ENCODE data around the gene NRDC. TPM values are rescaled to one million over a fixed set of nuclear protein-coding genes. Genes with fewer than 3 reads are reported as not detected.

NRDC gene
- total and polyA plus RNA-seq, 9 of the 15 experiments (the other 6 are each of a cell fraction or from before 2014, with no cell fraction given) = 102 to 371 (median 201) TPM

GRCh38 chr1:51875836-51876235 is 2.7 kb downstream of the NRDC start (continued):
- TF ChIP-seq, protein P1, sequence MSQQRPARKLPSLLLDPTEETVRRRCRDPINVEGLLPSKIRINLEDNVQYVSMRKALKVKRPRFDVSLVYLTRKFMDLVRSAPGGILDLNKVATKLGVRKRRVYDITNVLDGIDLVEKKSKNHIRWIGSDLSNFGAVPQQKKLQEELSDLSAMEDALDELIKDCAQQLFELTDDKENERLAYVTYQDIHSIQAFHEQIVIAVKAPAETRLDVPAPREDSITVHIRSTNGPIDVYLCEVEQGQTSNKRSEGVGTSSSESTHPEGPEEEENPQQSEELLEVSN (IDR thresholded peaks at IDR 0.05; ENCODE audit: borderline replicate concordance in 1 of 2, extremely low read depth in 1 of 2, insufficient read depth in 1 of 2, insufficient read length in 1 of 2, low read depth in 1 of 2, low read length in 1 of 2, poor library complexity in 1 of 2, severe bottlenecking in 1 of 2) = no peak
- peak; percentile 24; the same call in 1 of the 2 replicates for TF ChIP-seq ZFX (CRISPR knock-in tag; IDR thresholded peaks at IDR 0.05)
- TF ChIP-seq MIER1 (IDR thresholded peaks at IDR 0.05; ENCODE audit: low read depth) = 0 out of 2 replicates have a peak, but pooled peaks have one; percentile 11
- TF ChIP-seq PPARD (CRISPR knock-in tag; IDR thresholded peaks at IDR 0.05) = no peak
- TF ChIP-seq ZKSCAN1 (IDR thresholded peaks at IDR 0.05; ENCODE audit: low read depth, low read length) = peak; percentile 94
- TF ChIP-seq CBX8 (IDR thresholded peaks at IDR 0.05; ENCODE audit: borderline replicate concordance, extremely low read depth, low read depth, low read length, poor library complexity, severe bottlenecking) = no peak
- no peak for TF ChIP-seq MEF2A (IDR thresholded peaks at IDR 0.05; ENCODE audit: control insufficient read depth, low read depth, low read length)
- TF ChIP-seq, protein P2, sequence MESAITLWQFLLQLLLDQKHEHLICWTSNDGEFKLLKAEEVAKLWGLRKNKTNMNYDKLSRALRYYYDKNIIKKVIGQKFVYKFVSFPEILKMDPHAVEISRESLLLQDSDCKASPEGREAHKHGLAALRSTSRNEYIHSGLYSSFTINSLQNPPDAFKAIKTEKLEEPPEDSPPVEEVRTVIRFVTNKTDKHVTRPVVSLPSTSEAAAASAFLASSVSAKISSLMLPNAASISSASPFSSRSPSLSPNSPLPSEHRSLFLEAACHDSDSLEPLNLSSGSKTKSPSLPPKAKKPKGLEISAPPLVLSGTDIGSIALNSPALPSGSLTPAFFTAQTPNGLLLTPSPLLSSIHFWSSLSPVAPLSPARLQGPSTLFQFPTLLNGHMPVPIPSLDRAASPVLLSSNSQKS (CRISPR knock-in tag; IDR thresholded peaks at IDR 0.05) = no peak
- TF ChIP-seq CC2D1A (IDR thresholded peaks at IDR 0.05) = no peak
- no peak for TF ChIP-seq SLC30A9 (CRISPR knock-in tag; IDR thresholded peaks at IDR 0.05)
- no peak for TF ChIP-seq POLR3A (IDR thresholded peaks at IDR 0.05; ENCODE audit: borderline replicate concordance, extremely low read depth, insufficient read depth, insufficient read length)
- no peak for TF ChIP-seq ZNF707 (CRISPR knock-in tag; conservative IDR thresholded peaks at IDR 0.05)
- no peak for TF ChIP-seq RAD21 (CRISPR knock-in tag; conservative IDR thresholded peaks at IDR 0.05 in 1 of 2, IDR thresholded peaks at IDR 0.05 in 1 of 2)
- TF ChIP-seq ZNF347 (CRISPR knock-in tag; IDR thresholded peaks at IDR 0.05; ENCODE audit: low read depth) = no peak
- TF ChIP-seq ILF3 (IDR thresholded peaks at IDR 0.05; ENCODE audit: borderline replicate concordance) = no peak
- TF ChIP-seq DIDO1 (tag; IDR thresholded peaks at IDR 0.05; ENCODE audit: low read depth) = no peak
- no peak for TF ChIP-seq ZNF551 (CRISPR knock-in tag; IDR thresholded peaks at IDR 0.05)
- TF ChIP-seq SNRNP70 (optimal IDR thresholded peaks at IDR 0.05; ENCODE audit: low read depth, low read length) = no peak
- no peak for TF ChIP-seq SAFB (IDR thresholded peaks at IDR 0.05; ENCODE audit: borderline replicate concordance, low read depth, low read length)
- TF ChIP-seq PCBP1 (IDR thresholded peaks at IDR 0.05; ENCODE audit: low read depth, low read length, poor library complexity, severe bottlenecking) = no peak
- no peak for TF ChIP-seq NEUROD1 (IDR thresholded peaks at IDR 0.05; ENCODE audit: borderline replicate concordance, low read depth, low read length, partially characterized antibody)
- TF ChIP-seq XRCC4 (IDR thresholded peaks at IDR 0.05; ENCODE audit: extremely low read depth, insufficient read depth, insufficient read length) = no peak
- no peak for TF ChIP-seq DEAF1 (CRISPR knock-in tag; IDR thresholded peaks at IDR 0.05)
- TF ChIP-seq OTX1 (CRISPR knock-in tag; IDR thresholded peaks at IDR 0.05) = no peak
- 0 out of 4 replicates have a peak, but pooled peaks of 1 of the 2 experiments have one; percentile 1 for TF ChIP-seq NRF1 (conservative IDR thresholded peaks at IDR 0.05 in 1 of 2, IDR thresholded peaks at IDR 0.05 in 1 of 2)
- 0 out of 2 replicates have a peak, but pooled peaks have one; percentile 13 for TF ChIP-seq SP1 (CRISPR knock-in tag; IDR thresholded peaks at IDR 0.05)
